ENCODE data around the gene RBL2. TPM values are rescaled to one million over a fixed set of nuclear protein-coding genes. Genes with fewer than 3 reads are reported as not detected.

The RBL2 gene
- total RNA-seq, 4 donors from 2014 or later: 105 to 136 (median 116) TPM

DNA sequence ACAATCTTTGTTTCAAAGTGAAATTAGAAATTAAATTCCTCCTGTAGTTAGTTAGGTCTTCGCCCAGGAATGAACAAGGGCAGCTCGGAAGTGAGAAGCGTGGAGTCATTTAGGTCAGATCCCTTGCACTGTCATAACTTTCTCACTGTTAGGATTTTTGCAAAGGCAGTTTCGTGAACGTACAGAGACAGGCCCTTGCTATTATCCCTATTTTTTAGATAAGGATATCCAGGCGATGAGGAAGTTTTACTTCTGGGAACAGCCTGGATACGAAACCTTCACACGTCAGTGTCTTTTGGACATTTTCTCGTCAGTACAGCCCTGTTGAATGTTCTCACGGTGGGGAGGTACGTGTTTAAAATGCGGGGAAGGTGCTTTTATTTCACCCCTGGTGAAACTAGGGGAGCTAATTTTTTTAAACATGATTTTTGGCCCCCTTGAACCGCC lies 318 bp upstream of the RBL2 start:
- TF ChIP-seq, protein P1, sequence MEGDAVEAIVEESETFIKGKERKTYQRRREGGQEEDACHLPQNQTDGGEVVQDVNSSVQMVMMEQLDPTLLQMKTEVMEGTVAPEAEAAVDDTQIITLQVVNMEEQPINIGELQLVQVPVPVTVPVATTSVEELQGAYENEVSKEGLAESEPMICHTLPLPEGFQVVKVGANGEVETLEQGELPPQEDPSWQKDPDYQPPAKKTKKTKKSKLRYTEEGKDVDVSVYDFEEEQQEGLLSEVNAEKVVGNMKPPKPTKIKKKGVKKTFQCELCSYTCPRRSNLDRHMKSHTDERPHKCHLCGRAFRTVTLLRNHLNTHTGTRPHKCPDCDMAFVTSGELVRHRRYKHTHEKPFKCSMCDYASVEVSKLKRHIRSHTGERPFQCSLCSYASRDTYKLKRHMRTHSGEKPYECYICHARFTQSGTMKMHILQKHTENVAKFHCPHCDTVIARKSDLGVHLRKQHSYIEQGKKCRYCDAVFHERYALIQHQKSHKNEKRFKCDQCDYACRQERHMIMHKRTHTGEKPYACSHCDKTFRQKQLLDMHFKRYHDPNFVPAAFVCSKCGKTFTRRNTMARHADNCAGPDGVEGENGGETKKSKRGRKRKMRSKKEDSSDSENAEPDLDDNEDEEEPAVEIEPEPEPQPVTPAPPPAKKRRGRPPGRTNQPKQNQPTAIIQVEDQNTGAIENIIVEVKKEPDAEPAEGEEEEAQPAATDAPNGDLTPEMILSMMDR (IDR thresholded peaks at IDR 0.05; ENCODE audit: low read depth): no peak

DNA sequence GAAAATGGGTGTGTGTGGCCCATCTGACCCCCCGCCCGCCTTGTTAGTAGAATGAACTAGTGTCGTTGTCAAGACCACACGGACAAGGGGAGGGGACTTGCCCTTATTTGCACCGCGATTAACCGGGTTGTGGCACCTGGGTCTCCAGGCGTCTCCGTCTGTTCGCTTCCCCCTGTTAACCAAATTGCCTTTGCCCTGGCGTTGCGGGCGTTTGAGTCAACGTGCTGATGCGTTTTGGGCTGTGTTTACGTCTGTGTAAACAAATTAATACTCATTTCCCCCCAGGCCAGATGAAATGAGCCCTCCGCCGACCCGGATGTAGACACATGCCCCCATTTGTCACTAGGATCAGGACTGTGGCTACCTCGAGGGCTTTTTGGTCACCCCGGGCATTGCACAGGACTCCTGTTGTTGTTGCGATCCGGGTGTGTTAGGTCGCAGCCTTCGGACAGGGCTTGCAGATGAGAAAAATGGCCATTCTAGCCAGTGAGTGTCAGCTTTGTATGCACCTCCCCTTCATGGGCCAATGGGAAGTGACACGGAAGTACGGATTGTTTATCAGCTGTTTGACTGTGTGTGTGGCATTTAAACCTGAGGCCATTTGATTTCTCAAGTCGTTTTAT lies 906 bp downstream of the RBL2 start:
- TF ChIP-seq, protein P1 (IDR thresholded peaks at IDR 0.05; ENCODE audit: low read depth): no peak

DNA sequence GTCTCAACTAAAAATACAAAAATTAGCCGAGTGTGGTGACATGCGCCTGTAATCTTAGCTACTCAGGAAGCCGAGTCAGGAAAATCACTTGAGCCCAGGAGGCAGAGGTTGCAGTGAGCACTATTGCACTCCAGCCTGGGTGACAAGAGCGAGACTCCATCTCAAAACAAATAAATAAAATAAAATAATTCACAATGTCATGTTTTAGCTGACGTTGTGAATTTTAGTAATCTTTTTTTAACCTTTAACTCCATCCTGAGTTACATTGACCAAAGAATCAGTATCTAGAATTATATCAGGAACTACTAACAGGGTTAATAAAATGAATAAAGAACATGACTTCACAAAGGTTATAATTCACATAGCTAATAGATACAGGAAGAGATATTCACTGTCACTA lies 5.9 kb downstream of the RBL2 start:
- TF ChIP-seq, protein P1 (IDR thresholded peaks at IDR 0.05; ENCODE audit: low read depth): no peak

DNA sequence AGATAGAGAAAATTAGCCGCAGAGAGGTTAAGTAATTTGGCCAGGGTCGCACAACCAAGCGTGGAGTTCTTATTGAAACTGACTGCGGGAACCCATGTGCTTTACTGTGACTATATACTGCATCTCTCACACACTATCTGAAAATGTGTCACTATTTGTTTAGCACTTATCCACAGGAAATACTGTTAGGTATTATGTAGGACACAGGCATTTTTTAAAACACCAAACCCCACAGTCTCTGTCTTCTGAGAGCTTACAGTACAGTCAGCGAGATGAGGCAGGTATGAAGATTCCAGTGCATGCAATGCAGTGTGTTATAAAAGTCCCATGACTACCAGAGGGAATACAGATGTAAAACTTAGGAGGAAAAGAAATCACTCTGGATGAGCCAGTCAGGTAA lies 11.3 kb downstream of the RBL2 start:
- TF ChIP-seq, protein P1 (IDR thresholded peaks at IDR 0.05; ENCODE audit: low read depth): no peak

DNA sequence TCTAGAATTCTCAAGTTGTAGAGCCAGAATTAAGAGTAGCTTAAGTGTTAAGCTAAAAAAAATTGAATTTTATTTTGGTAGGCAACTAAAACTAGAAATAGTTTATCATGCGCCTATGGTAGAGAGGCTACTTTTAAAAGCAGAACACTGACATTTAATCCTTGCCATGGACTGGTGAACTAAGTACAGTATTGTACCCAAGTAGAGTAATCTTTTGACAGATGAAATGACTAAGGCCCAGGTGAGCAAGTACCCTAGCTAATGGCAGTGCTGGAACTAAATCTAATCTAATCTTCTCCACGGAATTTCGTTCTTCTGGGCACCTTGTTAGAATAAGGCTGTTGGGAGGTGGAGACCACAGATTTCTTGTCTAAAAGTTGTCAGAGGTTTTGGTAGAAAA lies 11.8 kb downstream of the RBL2 start:
- TF ChIP-seq, protein P1 (IDR thresholded peaks at IDR 0.05; ENCODE audit: low read depth): no peak

DNA sequence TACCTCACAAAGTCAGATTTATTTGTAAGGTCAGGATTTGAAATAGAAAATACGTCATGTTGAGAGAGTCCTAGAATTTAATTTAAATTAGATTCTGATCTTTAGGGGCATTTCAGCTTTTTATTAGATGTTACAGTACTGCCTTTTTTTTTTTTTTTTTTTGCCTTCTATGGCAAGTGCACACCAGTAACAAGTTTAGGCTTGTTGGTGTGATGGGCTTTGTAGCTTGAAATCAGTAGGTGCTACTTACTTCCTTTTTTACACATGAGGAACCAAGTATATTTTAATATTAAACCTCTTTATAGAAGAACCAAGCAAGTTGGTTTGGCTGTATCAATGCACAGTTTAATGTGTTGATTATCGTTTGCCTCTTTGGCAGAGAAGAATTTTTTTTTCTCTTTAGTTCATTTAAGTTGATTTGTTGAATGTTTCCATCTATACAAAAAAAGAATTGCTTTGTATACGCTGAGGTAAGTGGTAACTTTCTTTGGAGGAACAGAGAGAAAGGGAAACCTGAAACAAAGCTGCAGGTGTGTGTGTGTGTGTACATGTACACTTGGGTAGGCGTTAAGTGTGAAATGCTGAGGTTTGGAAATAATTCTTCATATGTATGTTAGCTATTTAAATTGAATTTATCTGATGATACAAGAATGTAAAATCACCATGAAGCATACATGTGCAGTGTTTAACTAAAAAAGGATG lies 15.7 kb downstream of the RBL2 start:
- TF ChIP-seq, protein P1 (IDR thresholded peaks at IDR 0.05; ENCODE audit: low read depth): no peak

DNA sequence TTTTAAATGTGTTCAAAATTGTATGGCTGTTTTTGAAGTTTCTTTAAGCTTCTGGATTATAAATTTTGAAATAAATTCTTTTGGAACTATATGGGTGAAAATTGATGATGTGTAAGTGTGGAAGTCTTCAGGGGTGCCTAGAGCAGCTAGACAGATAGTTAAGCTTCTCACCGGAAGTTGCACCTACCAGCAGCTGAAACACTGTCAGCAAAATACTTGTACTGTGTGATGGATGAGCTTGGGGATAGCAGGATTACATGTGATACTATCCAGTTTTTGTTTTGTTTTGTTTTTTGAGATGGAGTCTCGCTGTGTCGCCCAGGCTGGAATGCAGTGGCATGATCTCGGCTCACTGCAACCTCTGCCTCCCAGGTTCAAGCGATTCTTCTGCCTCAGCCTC lies 19.7 kb downstream of the RBL2 start:
- TF ChIP-seq, protein P1 (IDR thresholded peaks at IDR 0.05; ENCODE audit: low read depth): no peak

All from subcutaneous adipose tissue (tissue), 4 donors.